OCI-LY7 (cell line): ENCODE data around the gene IP6K3. TPM values are rescaled to one million over a fixed set of nuclear protein-coding genes. Genes with fewer than 3 reads are reported as not detected.

Experiments used
- BruUV-seq: library from RNA; stranded (reverse); fragments of 400-500 nt; replicated peaks from 2 replicates; lab custom pipeline; 2021; lab: Mats Ljungman, UMichigan
- CTCF ChIA-PET: fragments of 300-600 bp; sonication (Branson Sonifier 250); formaldehyde crosslinking; loops from one replicate; lab custom pipeline; 2022; ENCODE audit warnings: antibody characterized with exemption; ENCODE audit not compliant: unreplicated experiment; lab: Charles Lee
- POLR2A ChIA-PET: fragments of 300-600 bp; sonication (Branson Sonifier 250); formaldehyde crosslinking; loops from one replicate; lab custom pipeline; 2022; ENCODE audit warnings: antibody characterized with exemption; lab: Charles Lee
- DNase-seq: peaks from one replicate; pipeline ENCODE4 v3.0.0-alpha.2; 2015; ENCODE audit warnings: low spot score
- H2AFZ ChIP-seq: fragments of 200-600 bp; sonication (generic), shearing (Covaris generic); 2 replicates; pipeline ENCODE4 v1.6.1; 2014; ENCODE audit warnings: mild to moderate bottlenecking, antibody characterized with exemption, low read length, moderate library complexity
- H3K27ac ChIP-seq: fragments of 200-600 bp; sonication (generic); 2 replicates; pipeline ENCODE4 v1.5.1; 2014; ENCODE audit warnings: mixed run types, low read depth, mild to moderate bottlenecking, moderate library complexity, low read length, inconsistent platforms; ENCODE audit not compliant: poor library complexity, severe bottlenecking
- H3K36me3 ChIP-seq: fragments of 200-600 bp; sonication (generic); 2 replicates; pipeline ENCODE4 v1.6.1; 2014; ENCODE audit warnings: mild to moderate bottlenecking, antibody characterized with exemption, low read length, moderate library complexity, mixed read lengths; ENCODE audit not compliant: insufficient read depth
- H3K4me1 ChIP-seq: fragments of 200-600 bp; sonication (generic); 2 replicates; pipeline ENCODE4 v1.5.1; 2014; ENCODE audit warnings: mild to moderate bottlenecking, low read length; ENCODE audit not compliant: insufficient read depth, poor library complexity, severe bottlenecking
- H3K4me2 ChIP-seq: fragments of 200-600 bp; sonication (generic); 2 replicates; pipeline ENCODE4 v1.6.1; 2014; ENCODE audit warnings: mild to moderate bottlenecking, low read length
- H3K4me3 ChIP-seq: fragments of 200-600 bp; sonication (generic); 2 replicates; pipeline ENCODE4 v1.5.1; 2014; ENCODE audit warnings: mild to moderate bottlenecking, low read depth, low read length; ENCODE audit not compliant: poor library complexity, severe bottlenecking
- H3K79me2 ChIP-seq: fragments of 200-600 bp; sonication (generic); 2 replicates; pipeline ENCODE4 v1.6.1; 2016; ENCODE audit warnings: low read depth, mild to moderate bottlenecking, low read length, moderate library complexity, mixed read lengths; ENCODE audit not compliant: insufficient read depth
- H3K9me2 ChIP-seq: fragments of 200-600 bp; sonication (generic); 2 replicates; pipeline ENCODE4 v1.6.1; 2016; ENCODE audit warnings: mild to moderate bottlenecking, low read length, mixed read lengths; ENCODE audit not compliant: insufficient read depth
- H3K9me3 ChIP-seq: fragments of 200-600 bp; sonication (generic); 2 replicates; pipeline ENCODE4 v1.6.1; 2014; ENCODE audit warnings: mild to moderate bottlenecking, mixed run types, low read length, mixed read lengths
- H4K20me1 ChIP-seq: fragments of 200-600 bp; sonication (generic); 2 replicates; pipeline ENCODE4 v1.6.1; 2014; ENCODE audit warnings: mild to moderate bottlenecking, antibody characterized with exemption, low read length, moderate library complexity, mixed read lengths; ENCODE audit not compliant: insufficient read depth
- EZH2phosphoT487 ChIP-seq: fragments of 200-600 bp; sonication (generic); IDR thresholded peaks from 2 replicates; pipeline ENCODE4 v1.6.1; 2018; ENCODE audit warnings: low read depth, borderline replicate concordance, mild to moderate bottlenecking, mixed run types, antibody characterized with exemption, low read length, moderate library complexity, mixed read lengths
- intact Hi-C: fragments of 100-400 bp; cut with micrococcal nuclease; formaldehyde crosslinking; loops from one replicate; pipeline ENCODE4 v1.10.0; 2022; ENCODE audit not compliant: unreplicated experiment
- total RNA-seq, 2 experiments: library from RNA; depleted of rRNA in 1 of 2; stranded (reverse); fragments of >200 nt in 1 of 2; shearing (Covaris generic) in 1 of 2; gene quantifications; 2 replicates each; pipeline ENCODE4 v1.2.3, GENCODE V29; 2014 to 2022
- TF ChIP-seq, protein P1 (sequence below): fragments of 200-600 bp; sonication (generic); conservative IDR thresholded peaks from 2 replicates; pipeline ENCODE4 v1.5.1; 2014; ENCODE audit warnings: mild to moderate bottlenecking, antibody characterized with exemption, low read length, moderate library complexity, mixed read lengths

IP6K3 gene
- total RNA-seq, 2 experiments from 2014 or later = not detected

DNA sequence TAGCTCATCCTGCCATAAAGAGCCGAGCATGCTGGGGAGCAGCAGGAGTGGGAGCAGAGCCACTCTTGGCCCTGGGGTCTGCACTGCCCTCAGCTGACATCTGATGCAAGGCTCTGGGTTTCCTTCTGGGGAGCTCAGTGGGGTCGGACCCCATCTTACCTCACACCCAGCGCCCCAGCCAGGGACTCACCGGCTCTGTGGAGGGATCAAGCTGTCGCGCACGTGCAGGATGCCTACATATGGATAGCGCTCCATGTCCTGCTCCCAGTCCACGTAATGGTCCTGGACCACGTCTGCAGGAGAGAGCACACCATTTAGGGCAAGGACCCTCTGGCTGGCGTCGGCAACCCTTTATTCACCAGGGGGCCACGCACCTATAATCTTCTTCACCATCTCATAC is 30.1 kb upstream of the IP6K3 start:
- POLR2A ChIA-PET = no interaction called here
- TF ChIP-seq, protein P1, sequence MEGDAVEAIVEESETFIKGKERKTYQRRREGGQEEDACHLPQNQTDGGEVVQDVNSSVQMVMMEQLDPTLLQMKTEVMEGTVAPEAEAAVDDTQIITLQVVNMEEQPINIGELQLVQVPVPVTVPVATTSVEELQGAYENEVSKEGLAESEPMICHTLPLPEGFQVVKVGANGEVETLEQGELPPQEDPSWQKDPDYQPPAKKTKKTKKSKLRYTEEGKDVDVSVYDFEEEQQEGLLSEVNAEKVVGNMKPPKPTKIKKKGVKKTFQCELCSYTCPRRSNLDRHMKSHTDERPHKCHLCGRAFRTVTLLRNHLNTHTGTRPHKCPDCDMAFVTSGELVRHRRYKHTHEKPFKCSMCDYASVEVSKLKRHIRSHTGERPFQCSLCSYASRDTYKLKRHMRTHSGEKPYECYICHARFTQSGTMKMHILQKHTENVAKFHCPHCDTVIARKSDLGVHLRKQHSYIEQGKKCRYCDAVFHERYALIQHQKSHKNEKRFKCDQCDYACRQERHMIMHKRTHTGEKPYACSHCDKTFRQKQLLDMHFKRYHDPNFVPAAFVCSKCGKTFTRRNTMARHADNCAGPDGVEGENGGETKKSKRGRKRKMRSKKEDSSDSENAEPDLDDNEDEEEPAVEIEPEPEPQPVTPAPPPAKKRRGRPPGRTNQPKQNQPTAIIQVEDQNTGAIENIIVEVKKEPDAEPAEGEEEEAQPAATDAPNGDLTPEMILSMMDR = no peak
- TF ChIP-seq EZH2phosphoT487 = no peak
- peaks cover 3% of the 10 kb centered on the region for H3K4me1 ChIP-seq
- no peak overlapping the region for H3K27ac ChIP-seq
- no peaks in the 10 kb centered on the region for H3K9me3 ChIP-seq
- no peaks in the 10 kb centered on the region for H4K20me1 ChIP-seq
- H3K4me2 ChIP-seq = no peak overlapping the region
- no peak overlapping the region for H2AFZ ChIP-seq
- no peaks in the 10 kb centered on the region for H3K79me2 ChIP-seq
- no peak for DNase-seq
- H3K4me3 ChIP-seq = no peak overlapping the region
- no TSS peak for BruUV-seq
- no peaks in the 10 kb centered on the region for H3K9me2 ChIP-seq
- CTCF ChIA-PET = no interaction called here
- intact Hi-C loops = no loop called here
- H3K36me3 ChIP-seq = peaks cover 93% of the 10 kb centered on the region

DNA sequence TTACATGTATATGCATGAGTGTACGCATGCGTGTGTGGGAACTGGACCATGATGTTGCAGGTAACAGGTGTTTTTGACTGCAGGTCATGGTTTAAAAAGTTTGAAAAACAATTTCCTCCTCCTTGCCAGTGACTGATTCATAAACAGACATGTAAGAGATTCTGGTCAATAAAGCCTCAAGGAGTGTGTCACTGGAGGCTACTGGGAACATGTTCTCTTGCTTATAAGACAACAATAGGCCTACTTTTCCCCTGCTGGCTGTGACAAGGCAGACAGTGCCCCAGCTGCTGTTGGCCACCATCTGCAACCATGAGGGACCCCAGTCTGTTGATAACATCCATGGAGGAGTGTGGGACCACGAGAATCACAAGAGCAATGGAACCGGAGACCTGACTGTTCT is 29.5 kb upstream of the IP6K3 start:
- POLR2A ChIA-PET = no interaction called here
- no peak overlapping the region for H2AFZ ChIP-seq
- H4K20me1 ChIP-seq = no peaks in the 10 kb centered on the region
- no peak overlapping the region for H3K27ac ChIP-seq
- peaks cover 87% of the 10 kb centered on the region for H3K36me3 ChIP-seq
- no peak for TF ChIP-seq EZH2phosphoT487
- TF ChIP-seq, protein P1 = no peak
- H3K4me1 ChIP-seq = peaks cover 3% of the 10 kb centered on the region
- H3K9me3 ChIP-seq = no peaks in the 10 kb centered on the region
- no peaks in the 10 kb centered on the region for H3K9me2 ChIP-seq
- no TSS peak for BruUV-seq
- no peak for DNase-seq
- no peak overlapping the region for H3K4me2 ChIP-seq
- intact Hi-C loops = no loop called here
- CTCF ChIA-PET = no interaction called here
- H3K4me3 ChIP-seq = no peak overlapping the region
- H3K79me2 ChIP-seq = no peaks in the 10 kb centered on the region

DNA sequence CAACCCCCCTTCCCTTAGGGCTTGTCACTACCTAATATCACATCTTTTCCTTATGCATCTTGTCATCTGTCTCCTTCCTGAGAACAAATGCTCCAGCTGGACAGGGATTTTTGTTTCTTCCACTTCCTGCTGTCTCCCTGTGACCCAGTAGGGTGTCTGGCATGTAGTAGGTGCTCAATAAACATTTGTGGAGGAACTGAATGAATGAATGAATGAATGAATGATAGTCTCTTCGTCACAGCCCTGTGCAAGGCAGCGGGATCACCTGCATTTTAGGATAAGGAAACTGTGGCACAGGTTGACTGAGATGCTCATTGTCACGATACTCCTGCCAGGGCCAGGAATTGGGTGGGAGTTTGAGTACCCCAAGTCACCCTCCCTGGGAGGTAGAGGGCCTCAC is 28.1 kb upstream of the IP6K3 start:
- H3K79me2 ChIP-seq = no peaks in the 10 kb centered on the region
- DNase-seq = no peak
- TF ChIP-seq, protein P1 = no peak
- no peak for TF ChIP-seq EZH2phosphoT487
- H3K36me3 ChIP-seq = peaks cover 73% of the 10 kb centered on the region
- intact Hi-C loops = no loop called here
- CTCF ChIA-PET = no interaction called here
- H3K4me1 ChIP-seq = peaks cover 3% of the 10 kb centered on the region
- no peaks in the 10 kb centered on the region for H4K20me1 ChIP-seq
- POLR2A ChIA-PET = no interaction called here
- no peak overlapping the region for H3K4me3 ChIP-seq
- no peak overlapping the region for H3K27ac ChIP-seq
- no peak overlapping the region for H3K4me2 ChIP-seq
- no peaks in the 10 kb centered on the region for H3K9me2 ChIP-seq
- H2AFZ ChIP-seq = no peak overlapping the region
- no TSS peak for BruUV-seq
- H3K9me3 ChIP-seq = no peaks in the 10 kb centered on the region
